A549 (cell line): ENCODE results near the gene RIPK4. TPM values are rescaled to one million over a fixed set of nuclear protein-coding genes. Genes with fewer than 3 reads are reported as not detected.
"Not testable (repeated sequence)": the region's sequence is repeated elsewhere in the genome, so short reads cannot be mapped to it uniquely, and the experiment has no call there.

Experiments
- ATAC-seq, 2 experiments: fragments of 200-7000 bp in 1 of 2; fragments of >200 bp in 1 of 2; cut with Nextera tagmentation in 1 of 2; cut with Tn5 transposase in 1 of 2; 3 replicates each; pipeline versions ENCODE4 v1.8.0 to v1.9.1; 2018 to 2020; ENCODE audit warnings: mild to moderate bottlenecking in 1 of 2, moderate library complexity in 1 of 2
- CTCF ChIA-PET: fragments of 300-600 bp; sonication (Branson Sonifier 250); formaldehyde crosslinking; extraction: SDS; loops from one replicate; lab custom pipeline; 2021; ENCODE audit warnings: antibody characterized with exemption, inconsistent platforms; lab: Yijun Ruan, JAX
- POLR2A ChIA-PET: fragments of 350-600 bp; formaldehyde crosslinking; extraction: SDS; loops from one replicate; lab custom pipeline; 2021; ENCODE audit warnings: antibody characterized with exemption, inconsistent platforms; lab: Yijun Ruan, JAX
- DNase-seq, 2 experiments: peaks; one replicate each; pipeline versions ENCODE4 v3.0.0 to v3.0.0-alpha.2; 2011 to 2016; ENCODE audit warnings: low read depth in 1 of 2, low spot score in 1 of 2
- FAIRE-seq: peaks from 2 replicates; lab custom pipeline; 2011; peaks lifted over from hg19 to GRCh38; lab: Jason Lieb, UNC
- H3K27ac ChIP-seq, 2 experiments: fragments of >200 bp; sonication (Bioruptor Twin); formaldehyde crosslinking; 3 replicates each; pipeline ENCODE4 v1.5.1; 2016 to 2017
- H3K4me1 ChIP-seq: fragments of >200 bp; sonication (Bioruptor Twin); formaldehyde crosslinking; 3 replicates; pipeline ENCODE4 v1.6.1; 2016
- H3K4me2 ChIP-seq: fragments of >200 bp; sonication (Bioruptor Twin); formaldehyde crosslinking; 3 replicates; pipeline ENCODE4 v1.6.1; 2016
- H3K4me3 ChIP-seq: fragments of >200 bp; sonication (Bioruptor Twin); formaldehyde crosslinking; 3 replicates; pipeline ENCODE4 v1.5.1; 2016
- H3K9me3 ChIP-seq: fragments of >200 bp; sonication (Bioruptor Twin); formaldehyde crosslinking; 3 replicates; pipeline ENCODE4 v1.6.1; 2016
- BHLHE40 ChIP-seq: IDR thresholded peaks from 2 replicates; pipeline ENCODE4 v1.6.1; 2012; ENCODE audit warnings: low read depth, low read length, inconsistent platforms
- EHF ChIP-seq: fragments of 250-450 bp; sonication (Bioruptor Pico); IDR thresholded peaks from 2 replicates; pipeline ENCODE4 v1.5.0; 2020; ENCODE audit warnings: mild to moderate bottlenecking
- ESRRA ChIP-seq: fragments of 150-350 bp; IDR thresholded peaks from 2 replicates; pipeline ENCODE4 v1.6.1; 2014; ENCODE audit warnings: mild to moderate bottlenecking, low read length, borderline replicate concordance
- FOSL2 ChIP-seq, 2 experiments: fragments of 450-650 bp in 1 of 2; fragments of >200 bp in 1 of 2; sonication (Bioruptor Twin) in 1 of 2; formaldehyde crosslinking; IDR thresholded peaks; 2 replicates each; pipeline versions ENCODE4 v1.5.0 to v1.6.1; 2016 to 2020; ENCODE audit warnings: mild to moderate bottlenecking in 1 of 2, moderate library complexity in 1 of 2
- HDAC2 ChIP-seq: fragments of 200-600 bp; sonication (generic); IDR thresholded peaks from 2 replicates; pipeline ENCODE4 v1.6.1; 2016
- HOXB5 ChIP-seq: fragments of 250-450 bp; sonication (Bioruptor Pico); IDR thresholded peaks from 2 replicates; pipeline ENCODE4 v1.5.0; 2020; ENCODE audit warnings: mild to moderate bottlenecking, moderate library complexity
- MAX ChIP-seq: IDR thresholded peaks from 2 replicates; pipeline ENCODE4 v1.6.1; 2012
- MYC ChIP-seq: IDR thresholded peaks from 2 replicates; pipeline ENCODE4 v1.6.1; 2012; ENCODE audit warnings: mild to moderate bottlenecking, inconsistent platforms, low read length, improper control_type of control experiment, borderline replicate concordance
- RAD21 ChIP-seq, 2 experiments: fragments of >200 bp in 1 of 2; sonication (Bioruptor Twin) in 1 of 2; formaldehyde crosslinking in 1 of 2; IDR thresholded peaks in 1 of 2; conservative IDR thresholded peaks in 1 of 2; 2 replicates in 1 of 2; 3 replicates in 1 of 2; pipeline ENCODE4 v1.6.1; 2012 to 2018; ENCODE audit warnings: inconsistent platforms in 1 of 2
- RNF2 ChIP-seq: fragments of 200-600 bp; sonication (generic); IDR thresholded peaks from 2 replicates; pipeline ENCODE4 v1.6.1; 2016; ENCODE audit warnings: low read depth, mild to moderate bottlenecking, antibody characterized with exemption, moderate library complexity, borderline replicate concordance
- WGBS: methylation state at CpG from one replicate; pipeline ENCODE4 v1.1.6; 2017; ENCODE audit errors: missing lambda C conversion rate; 5-methylcytosine and 5-hydroxymethylcytosine counted together
- polyA plus RNA-seq, 4 experiments: library from polyadenylated mRNA; depleted of rRNA in 3 of 4; stranded (reverse); fragments of >200 nt; fragmentation: RNase III in 1 of 4; extraction: RNeasy Plus Mini Kit Qiagen cat#74134 plus additional on column Dnase treatment in 1 of 4; gene quantifications; 2 replicates in 3 of 4; 3 replicates in 1 of 4; pipeline ENCODE4 v1.2.3, GENCODE V29; 2011 to 2017

RIPK4 gene
- polyA plus RNA-seq, 2 of the 4 experiments (the other 2 are of a cell fraction), result 3.0 to 5.7 TPM

GRCh38 chr21:41726630-41726969 is 40.3 kb downstream of the RIPK4 start (continued):
- TF ChIP-seq FOSL2 (IDR thresholded peaks at IDR 0.05) (no peak), FOSL2 (CRISPR knock-in tag; IDR thresholded peaks at IDR 0.05) (no peak), HDAC2 (no peak), MYC (no peak), RNF2 (no peak), BHLHE40 (no peak), ESRRA (no peak)

- Histone ChIP-seq H3K4me1 (peaks cover 20% of the 10 kb centered on the region), H3K27ac (peak overlapping the region; percentile 66 to 89), H3K9me3 (no peaks in the 10 kb centered on the region), H3K4me2 (no peak overlapping the region), H3K4me3 (no peak overlapping the region)
- TF ChIP-seq EHF (CRISPR knock-in tag), result no peak
- no peak for FAIRE-seq
- ChIA-PET POLR2A (no interaction called here), CTCF (interaction anchor here (1.0 to 2.0 kb wide), 2 partner anchors 38 to 113 kb away, joined by 4 to 5 read pairs; no protein-coding TSS in a partner anchor)
- ATAC-seq, result no peak
- no peak for DNase-seq
- WGBS, result 94% methylated on average over 17 of the region's 19 CpGs
Observed at GRCh38 chr21:41726058-41726558, 40.7 kb downstream of the RIPK4 start.

- TF ChIP-seq EHF (CRISPR knock-in tag) (no peak), HOXB5 (CRISPR knock-in tag) (no peak)
- DNase-seq, result no peak
- no peaks in the 10 kb centered on the region for H3K9me3 ChIP-seq
- H3K4me1 ChIP-seq, result peaks cover 20% of the 10 kb centered on the region
- peak overlapping the region in 1 of 2 experiments; percentile 89; a peak in 3 of 6 replicates for H3K27ac ChIP-seq
- CTCF ChIA-PET, result interaction anchor here (1.0 to 2.7 kb wide), 3 partner anchors 39 to 113 kb away, joined by 4 to 8 read pairs (median 5); no protein-coding TSS in a partner anchor
- 91% methylated on average over 22 of the region's 33 CpGs for WGBS
- H3K4me2 ChIP-seq, result no peak overlapping the region
- H3K4me3 ChIP-seq, result no peak overlapping the region
- POLR2A ChIA-PET, result no interaction called here
- ATAC-seq, result no peak
- FAIRE-seq, result no peak
Observed at GRCh38 chr21:41725421-41726031, 41.3 kb downstream of the RIPK4 start.

GRCh38 chr21:41723835-41724234 is 43.0 kb downstream of the RIPK4 start:
- Histone ChIP-seq H3K27ac (peak overlapping the region in 1 of 2 experiments; percentile 45; a peak in 1 of 6 replicates), H3K4me1 (peaks cover 20% of the 10 kb centered on the region)
- 88% methylated on average over 9 of the region's 9 CpGs for WGBS
- CTCF ChIA-PET, result interaction anchor here (2.7 kb wide), 1 partner anchor 111 kb away, joined by 8 read pairs; no protein-coding TSS in a partner anchor
- H3K4me3 ChIP-seq, ATAC-seq, H3K4me2 ChIP-seq, FAIRE-seq, H3K9me3 ChIP-seq, DNase-seq, POLR2A ChIA-PET: not testable (repeated sequence)

GRCh38 chr21:41722052-41723018 is 44.5 kb downstream of the RIPK4 start:
- TF ChIP-seq RAD21 (conservative IDR thresholded peaks at IDR 0.05 in 1 of 2, IDR thresholded peaks at IDR 0.05 in 1 of 2), result 0 out of 5 replicates have a peak, but pooled peaks of 1 of the 2 experiments have one; percentile 13
- TF ChIP-seq MAX, result no peak
- TF ChIP-seq, all 56 proteins: peak for 1
- no peaks in the 10 kb centered on the region for H3K9me3 ChIP-seq
- H3K4me1 ChIP-seq, result peaks cover 13% of the 10 kb centered on the region
- no peak for FAIRE-seq
- whole genome bisulfite sequencing, result 90% methylated on average over 18 of the region's 20 CpGs
- no peak for ATAC-seq
- no peak for DNase-seq
- no peak overlapping the region for H3K27ac ChIP-seq
- no peak overlapping the region for H3K4me2 ChIP-seq
- ChIA-PET POLR2A (no interaction called here), CTCF (interaction anchor here (2.7 kb wide), 1 partner anchor 110 kb away, joined by 8 read pairs; no protein-coding TSS in a partner anchor)
- no peak overlapping the region for H3K4me3 ChIP-seq
